Activated CD4-positive, alpha-beta T cell treated with anti-CD3 and anti-CD28 coated beads, Interleukin-2, amount 10 ng/mL, durations not matched to agents 24 days and 14 days (primary cell): Measurements from ENCODE around the gene AGAP3. TPM values are rescaled to one million over a fixed set of nuclear protein-coding genes. Genes with fewer than 3 reads are reported as not detected.

Experiments used
- DNase-seq: peaks from one replicate; pipeline ENCODE4 v3.0.0; 2022
- H3K27ac Mint-ChIP-seq: one replicate; pipeline ENCODE4 v1.8.0; 2022; ENCODE audit warnings: mild to moderate bottlenecking, mixed read lengths
- H3K27me3 Mint-ChIP-seq: one replicate; pipeline ENCODE4 v1.8.0; 2022; ENCODE audit warnings: mixed read lengths
- H3K36me3 Mint-ChIP-seq: one replicate; pipeline ENCODE4 v1.8.0; 2022; ENCODE audit warnings: low read depth, mild to moderate bottlenecking, mixed read lengths
- H3K4me1 Mint-ChIP-seq: one replicate; pipeline ENCODE4 v1.8.0; 2021; ENCODE audit warnings: mixed read lengths
- H3K4me3 Mint-ChIP-seq: one replicate; pipeline ENCODE4 v1.8.0; 2022; ENCODE audit warnings: mild to moderate bottlenecking, moderate library complexity, mixed read lengths
- H3K9me3 Mint-ChIP-seq: one replicate; pipeline ENCODE4 v1.8.0; 2021; ENCODE audit warnings: mixed read lengths
- intact Hi-C: fragments of 100-400 bp; cut with micrococcal nuclease; formaldehyde crosslinking; loops from one replicate; pipeline ENCODE4 v1.15.1; 2023
- total RNA-seq: library from RNA; stranded (reverse); gene quantifications from 2 replicates; pipeline ENCODE4 v1.2.3, GENCODE V29; 2022

Gene AGAP3
- total RNA-seq, 1 donor from 2014 or later = 54.3 TPM

- no peaks in the 10 kb centered on the region for H3K9me3 Mint-ChIP-seq
- H3K4me3 Mint-ChIP-seq = peak overlapping the region; percentile 95
- H3K36me3 Mint-ChIP-seq = peaks cover 19% of the 10 kb centered on the region
- H3K27ac Mint-ChIP-seq = peak overlapping the region; percentile 90
- intact Hi-C loops = loop anchor here (1.0 to 10.0 kb wide), 6 partner anchors 54 to 1458 kb away; partner anchors contain the start of genes ABCB8, ABCF2 and ZNF775
- peaks cover 13% of the 10 kb centered on the region for H3K27me3 Mint-ChIP-seq
- no peak for DNase-seq
- peaks cover 33% of the 10 kb centered on the region for H3K4me1 Mint-ChIP-seq
These were observed 3.9 kb upstream of the AGAP3 start for GRCh38 chr7:151082141-151083070.

GRCh38 chr7:151083071-151083823, 3.0 kb upstream of the AGAP3 start, which contains the start of gene TMUB1:
TMUB1 (minus strand) TSS chr7:151083493; CDS start chr7:151082563, 930 bp downstream.
- Mint-ChIP-seq H3K4me3 (peak within 1 kb of the TSS; percentile 95), H3K36me3 (peaks cover 16% of the 10 kb centered on the region), H3K27ac (peak within 1 kb of the TSS; percentile 90), H3K4me1 (peaks cover 33% of the 10 kb centered on the region), H3K9me3 (no peaks in the 10 kb centered on the region), H3K27me3 (peaks cover 14% of the 10 kb centered on the region)
- intact Hi-C loops = loop anchor here (1.0 to 10.0 kb wide), 6 partner anchors 55 to 1458 kb away; partner anchors contain the start of genes ABCB8, ABCF2 and ZNF775
- peak; percentile 96 for DNase-seq

DNA sequence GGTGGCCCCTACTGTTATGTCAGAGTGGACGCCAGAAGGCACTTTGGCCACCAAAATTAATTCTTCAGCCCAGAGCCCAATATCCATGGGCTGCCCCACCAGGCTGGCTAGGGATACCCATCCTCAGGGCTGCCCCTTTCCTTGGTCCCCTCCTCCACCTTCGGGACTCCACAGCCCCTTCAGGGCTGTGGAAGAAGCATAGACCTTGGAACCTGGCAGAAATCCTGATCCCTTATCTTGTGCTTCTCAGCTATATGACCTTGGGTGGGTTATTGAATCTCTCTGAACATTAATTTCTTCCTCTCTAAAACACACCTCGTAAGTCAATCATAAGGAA, 2.5 kb upstream of the AGAP3 start:
- H3K4me1 Mint-ChIP-seq = peaks cover 34% of the 10 kb centered on the region
- intact Hi-C loops = loop anchor here (1.0 to 10.0 kb wide), 6 partner anchors 55 to 1459 kb away; partner anchors contain the start of genes ABCB8, ABCF2 and ZNF775
- H3K27ac Mint-ChIP-seq = peak overlapping the region; percentile 76
- DNase-seq = no peak
- peak overlapping the region; percentile 95 for H3K4me3 Mint-ChIP-seq
- no peaks in the 10 kb centered on the region for H3K9me3 Mint-ChIP-seq
- H3K36me3 Mint-ChIP-seq = peaks cover 15% of the 10 kb centered on the region
- peaks cover 15% of the 10 kb centered on the region for H3K27me3 Mint-ChIP-seq

DNA sequence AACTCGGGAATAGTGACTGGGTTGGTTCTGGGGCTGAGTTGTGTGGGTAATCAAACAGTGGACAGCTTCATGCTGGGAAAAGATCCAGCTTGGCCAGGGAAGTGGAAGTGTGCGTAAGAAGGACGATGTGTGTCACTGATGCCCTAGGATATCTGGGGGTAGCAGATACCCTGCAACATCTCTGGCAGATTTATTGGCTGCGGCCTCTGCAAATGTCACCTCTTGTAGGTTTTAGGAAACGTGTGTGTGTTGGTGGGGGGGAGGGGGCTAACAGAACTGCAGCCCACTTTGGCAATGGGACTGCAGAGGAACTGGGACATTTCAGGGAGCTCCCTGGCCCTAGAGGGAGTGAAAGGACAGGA, 965 bp upstream of the AGAP3 start:
- peak overlapping the region; percentile 91 for H3K27ac Mint-ChIP-seq
- intact Hi-C loops = loop anchor here (10.0 kb wide), 3 partner anchors 711 to 1461 kb away; partner anchors contain the start of gene ZNF775
- H3K4me3 Mint-ChIP-seq = peak overlapping the region; percentile 90
- H3K9me3 Mint-ChIP-seq = no peaks in the 10 kb centered on the region
- peaks cover 18% of the 10 kb centered on the region for H3K27me3 Mint-ChIP-seq
- peaks cover 13% of the 10 kb centered on the region for H3K36me3 Mint-ChIP-seq
- H3K4me1 Mint-ChIP-seq = peaks cover 32% of the 10 kb centered on the region
- no peak for DNase-seq

GRCh38 chr7:151086802-151087244, 548 bp downstream of the AGAP3 start:
- peak overlapping the region; percentile 88 for H3K27ac Mint-ChIP-seq
- H3K4me3 Mint-ChIP-seq = peak overlapping the region; percentile 87
- peaks cover 11% of the 10 kb centered on the region for H3K36me3 Mint-ChIP-seq
- H3K27me3 Mint-ChIP-seq = peaks cover 18% of the 10 kb centered on the region
- H3K4me1 Mint-ChIP-seq = peaks cover 32% of the 10 kb centered on the region
- intact Hi-C loops = loop anchor here (10.0 kb wide), 3 partner anchors 712 to 1462 kb away; partner anchors contain the start of gene ZNF775
- no peak for DNase-seq
- no peaks in the 10 kb centered on the region for H3K9me3 Mint-ChIP-seq

GRCh38 chr7:151087245-151088018, 1.2 kb downstream of the AGAP3 start:
- Mint-ChIP-seq H3K27ac (peak overlapping the region; percentile 63), H3K4me1 (peaks cover 29% of the 10 kb centered on the region), H3K9me3 (no peaks in the 10 kb centered on the region), H3K27me3 (peaks cover 18% of the 10 kb centered on the region), H3K36me3 (peaks cover 9% of the 10 kb centered on the region), H3K4me3 (peak overlapping the region; percentile 87)
- DNase-seq = peak; percentile 82
- intact Hi-C loops = loop anchor here (2.0 to 10.0 kb wide), 4 partner anchors 23 to 1463 kb away; partner anchors contain the start of gene ZNF775

- Mint-ChIP-seq H3K4me1 (peaks cover 25% of the 10 kb centered on the region), H3K27ac (no peak overlapping the region), H3K36me3 (peaks cover 5% of the 10 kb centered on the region), H3K27me3 (peaks cover 18% of the 10 kb centered on the region), H3K9me3 (no peaks in the 10 kb centered on the region), H3K4me3 (peak overlapping the region; percentile 74)
- intact Hi-C loops = loop anchor here (2.0 to 10.0 kb wide), 4 partner anchors 23 to 1463 kb away; partner anchors contain the start of gene ZNF775
- DNase-seq = no peak
These were observed 2.0 kb downstream of the AGAP3 start for GRCh38 chr7:151088019-151088855.

GRCh38 chr7:151088856-151089699, 2.8 kb downstream of the AGAP3 start:
- intact Hi-C loops = loop anchor here (2.0 to 10.0 kb wide), 4 partner anchors 22 to 1464 kb away; partner anchors contain the start of gene ZNF775
- DNase-seq = no peak
- H3K9me3 Mint-ChIP-seq = no peaks in the 10 kb centered on the region
- peak overlapping the region; percentile 74 for H3K4me3 Mint-ChIP-seq
- H3K4me1 Mint-ChIP-seq = peaks cover 23% of the 10 kb centered on the region
- peaks cover 18% of the 10 kb centered on the region for H3K27me3 Mint-ChIP-seq
- peaks cover 5% of the 10 kb centered on the region for H3K36me3 Mint-ChIP-seq
- peak overlapping the region; percentile 74 for H3K27ac Mint-ChIP-seq

DNA sequence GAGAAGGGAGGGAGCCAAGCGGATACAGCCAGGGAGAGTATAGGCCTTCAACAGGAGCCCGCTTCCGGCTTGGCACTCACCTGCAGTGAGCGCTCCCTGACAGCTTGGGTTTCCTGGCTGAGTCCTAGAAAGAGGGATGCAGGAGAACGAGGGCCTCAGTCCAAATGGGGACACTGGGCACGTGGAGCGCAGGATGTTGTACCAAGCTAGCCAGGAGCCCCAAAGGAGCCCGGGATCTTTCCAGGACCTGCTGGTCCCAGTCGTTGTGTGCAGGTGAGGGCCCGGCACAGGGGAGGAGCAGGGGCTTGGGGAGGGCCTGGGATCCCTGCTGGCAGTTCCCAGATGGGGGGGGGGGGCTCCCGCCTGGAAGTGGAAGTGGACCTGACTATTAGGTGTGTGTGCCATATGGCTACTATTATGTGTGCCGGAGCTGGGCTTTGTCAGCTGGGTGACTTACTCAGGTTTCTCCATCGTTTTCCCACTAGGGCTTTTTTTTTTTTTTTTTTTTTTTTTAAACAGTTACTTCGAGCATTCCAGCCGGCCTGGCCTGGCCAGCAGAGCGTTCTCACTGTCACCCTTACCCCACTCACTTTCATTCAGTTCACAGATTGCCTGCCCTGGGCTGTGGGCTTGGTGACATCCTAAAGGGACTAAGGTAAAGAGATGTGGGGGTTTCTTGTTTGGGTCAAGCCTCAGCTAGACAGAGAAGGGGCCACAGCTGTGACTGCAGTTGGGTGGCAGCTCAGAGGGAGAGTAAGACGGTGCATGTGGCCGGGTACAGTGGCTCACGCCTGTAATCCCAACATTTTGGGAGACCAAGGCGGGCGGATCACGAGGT, 3.8 kb downstream of the AGAP3 start:
- Mint-ChIP-seq H3K4me3 (no peak overlapping the region), H3K4me1 (peaks cover 20% of the 10 kb centered on the region), H3K36me3 (peaks cover 5% of the 10 kb centered on the region), H3K9me3 (no peaks in the 10 kb centered on the region), H3K27me3 (peaks cover 13% of the 10 kb centered on the region), H3K27ac (no peak overlapping the region)
- intact Hi-C loops = loop anchor here (2.0 to 10.0 kb wide), 4 partner anchors 21 to 1465 kb away; partner anchors contain the start of gene ZNF775
- DNase-seq = no peak

DNA sequence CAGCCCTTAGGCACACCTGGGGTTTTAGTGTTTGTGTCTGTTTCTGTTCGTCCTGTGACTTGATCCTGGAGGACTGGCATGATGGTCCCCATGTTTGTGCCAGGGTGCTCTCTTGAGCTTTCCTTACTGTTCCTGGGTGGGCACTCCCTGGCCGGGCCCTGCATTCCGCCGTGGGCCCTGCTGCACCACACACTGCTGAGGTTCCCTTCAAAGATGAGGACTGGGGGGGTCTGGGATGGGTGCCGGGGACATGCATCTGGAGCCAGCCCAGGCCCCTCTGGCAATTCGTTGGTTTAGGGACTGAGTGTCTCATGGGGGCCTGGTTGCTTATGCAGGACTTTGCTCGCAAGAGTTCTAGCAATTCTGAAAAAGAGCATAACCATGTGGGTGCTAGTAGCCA, 4.7 kb downstream of the AGAP3 start:
- H3K27me3 Mint-ChIP-seq = peaks cover 5% of the 10 kb centered on the region
- DNase-seq = no peak
- H3K4me3 Mint-ChIP-seq = no peak overlapping the region
- no peak overlapping the region for H3K27ac Mint-ChIP-seq
- intact Hi-C loops = no loop called here
- peaks cover 3% of the 10 kb centered on the region for H3K36me3 Mint-ChIP-seq
- H3K4me1 Mint-ChIP-seq = peaks cover 13% of the 10 kb centered on the region
- no peaks in the 10 kb centered on the region for H3K9me3 Mint-ChIP-seq

GRCh38 chr7:151091431-151091830, 5.2 kb downstream of the AGAP3 start:
- Mint-ChIP-seq H3K4me3 (no peak overlapping the region), H3K9me3 (no peaks in the 10 kb centered on the region), H3K27ac (no peak overlapping the region), H3K36me3 (peaks cover 3% of the 10 kb centered on the region), H3K4me1 (peaks cover 13% of the 10 kb centered on the region), H3K27me3 (peaks cover 5% of the 10 kb centered on the region)
- intact Hi-C loops = no loop called here
- peak; percentile 74 for DNase-seq
